ENCODE data around the gene ZNF444.
A peak's percentile ranks its signal among the peaks of the same experiment; 100 is the strongest.
"Not testable (repeated sequence)": the region's sequence is repeated elsewhere in the genome, so short reads cannot be mapped to it uniquely, and the experiment has no call there.

The ZNF444 gene

GRCh38 chr19:56103027-56103614, 38.0 kb upstream of the ZNF444 start:
- no peak overlapping the region for H3K4me3 Mint-ChIP-seq
- no peaks in the 10 kb centered on the region for H3K27me3 Mint-ChIP-seq
- no peaks in the 10 kb centered on the region for H3K9me3 Mint-ChIP-seq
- peaks cover 65% of the 10 kb centered on the region for H3K36me3 Mint-ChIP-seq (ENCODE audit: low read depth)
- H3K4me1 Mint-ChIP-seq (ENCODE audit: low read depth), result peaks cover 29% of the 10 kb centered on the region
- no peak overlapping the region for H3K27ac Mint-ChIP-seq
- no peak for DNase-seq

- Mint-ChIP-seq H3K27me3 (no peaks in the 10 kb centered on the region), H3K36me3 (ENCODE audit: low read depth) (peaks cover 60% of the 10 kb centered on the region), H3K9me3 (no peaks in the 10 kb centered on the region), H3K27ac (no peak overlapping the region), H3K4me3 (no peak overlapping the region), H3K4me1 (ENCODE audit: low read depth) (peaks cover 36% of the 10 kb centered on the region)
- DNase-seq, result no peak
Observed at GRCh38 chr19:56104423-56104822, 36.7 kb upstream of the ZNF444 start.

- no peaks in the 10 kb centered on the region for H3K9me3 Mint-ChIP-seq
- H3K4me1 Mint-ChIP-seq (ENCODE audit: low read depth), result peaks cover 40% of the 10 kb centered on the region
- H3K27me3 Mint-ChIP-seq, result no peaks in the 10 kb centered on the region
- no peak overlapping the region for H3K4me3 Mint-ChIP-seq
- peaks cover 54% of the 10 kb centered on the region for H3K36me3 Mint-ChIP-seq (ENCODE audit: low read depth)
- peak overlapping the region; percentile 59 for H3K27ac Mint-ChIP-seq
- DNase-seq, result peak; percentile 64
Observed at GRCh38 chr19:56105090-56105701, 35.9 kb upstream of the ZNF444 start.

GRCh38 chr19:56105831-56106396, 35.2 kb upstream of the ZNF444 start:
- not testable (repeated sequence) for H3K27me3 Mint-ChIP-seq

GRCh38 chr19:56106397-56106849, 34.7 kb upstream of the ZNF444 start:
- Mint-ChIP-seq H3K4me1 (ENCODE audit: low read depth) (peaks cover 50% of the 10 kb centered on the region), H3K36me3 (ENCODE audit: low read depth) (peaks cover 54% of the 10 kb centered on the region), H3K27me3 (no peaks in the 10 kb centered on the region), H3K27ac (peak overlapping the region; percentile 79), H3K9me3 (no peaks in the 10 kb centered on the region), H3K4me3 (no peak overlapping the region)
- DNase-seq, result no peak

More at GRCh38 chr19:56105831-56106396, 35.2 kb upstream of the ZNF444 start:
- H3K9me3 Mint-ChIP-seq, DNase-seq: not testable (repeated sequence)
- peaks cover 56% of the 10 kb centered on the region for H3K36me3 Mint-ChIP-seq (ENCODE audit: low read depth)
- peak overlapping the region; percentile 79 for H3K27ac Mint-ChIP-seq
- H3K4me3 Mint-ChIP-seq, result peak overlapping the region; percentile 15
- H3K4me1 Mint-ChIP-seq (ENCODE audit: low read depth), result peaks cover 47% of the 10 kb centered on the region

- Mint-ChIP-seq H3K4me3 (no peak overlapping the region), H3K27ac (peak overlapping the region; percentile 18), H3K27me3 (no peaks in the 10 kb centered on the region), H3K4me1 (ENCODE audit: low read depth) (peaks cover 56% of the 10 kb centered on the region), H3K9me3 (no peaks in the 10 kb centered on the region), H3K36me3 (ENCODE audit: low read depth) (peaks cover 51% of the 10 kb centered on the region)
- DNase-seq, result no peak
Observed at GRCh38 chr19:56106993-56107392, 34.1 kb upstream of the ZNF444 start.

GRCh38 chr19:56107626-56108351, 33.3 kb upstream of the ZNF444 start:
- Mint-ChIP-seq H3K9me3 (no peaks in the 10 kb centered on the region), H3K4me1 (ENCODE audit: low read depth) (peaks cover 62% of the 10 kb centered on the region), H3K27me3 (no peaks in the 10 kb centered on the region), H3K4me3 (no peak overlapping the region), H3K36me3 (ENCODE audit: low read depth) (peaks cover 49% of the 10 kb centered on the region), H3K27ac (no peak overlapping the region)
- no peak for DNase-seq

GRCh38 chr19:56108447-56109195, 32.5 kb upstream of the ZNF444 start:
- no peaks in the 10 kb centered on the region for H3K27me3 Mint-ChIP-seq
- H3K9me3 Mint-ChIP-seq, result no peaks in the 10 kb centered on the region
- DNase-seq, result no peak
- peak overlapping the region; percentile 50 for H3K27ac Mint-ChIP-seq
- no peak overlapping the region for H3K4me3 Mint-ChIP-seq
- peaks cover 69% of the 10 kb centered on the region for H3K4me1 Mint-ChIP-seq (ENCODE audit: low read depth)
- peaks cover 50% of the 10 kb centered on the region for H3K36me3 Mint-ChIP-seq (ENCODE audit: low read depth)

- no peak for DNase-seq
- Mint-ChIP-seq H3K9me3 (no peaks in the 10 kb centered on the region), H3K27ac (no peak overlapping the region), H3K4me1 (ENCODE audit: low read depth) (peaks cover 74% of the 10 kb centered on the region), H3K36me3 (ENCODE audit: low read depth) (peaks cover 50% of the 10 kb centered on the region), H3K4me3 (no peak overlapping the region), H3K27me3 (no peaks in the 10 kb centered on the region)
Observed at GRCh38 chr19:56109226-56109625, 31.9 kb upstream of the ZNF444 start.

GRCh38 chr19:56110515-56111448, 30.3 kb upstream of the ZNF444 start:
- peaks cover 54% of the 10 kb centered on the region for H3K36me3 Mint-ChIP-seq (ENCODE audit: low read depth)
- no peak overlapping the region for H3K4me3 Mint-ChIP-seq
- H3K27me3 Mint-ChIP-seq, result no peaks in the 10 kb centered on the region
- H3K27ac Mint-ChIP-seq, result no peak overlapping the region
- no peaks in the 10 kb centered on the region for H3K9me3 Mint-ChIP-seq
- no peak for DNase-seq
- peaks cover 76% of the 10 kb centered on the region for H3K4me1 Mint-ChIP-seq (ENCODE audit: low read depth)

GRCh38 chr19:56111601-56112312, 29.3 kb upstream of the ZNF444 start:
- DNase-seq, result peak; percentile 52
- Mint-ChIP-seq H3K4me3 (no peak overlapping the region), H3K9me3 (no peaks in the 10 kb centered on the region), H3K36me3 (ENCODE audit: low read depth) (peaks cover 48% of the 10 kb centered on the region), H3K4me1 (ENCODE audit: low read depth) (peaks cover 70% of the 10 kb centered on the region), H3K27ac (peak overlapping the region; percentile 75), H3K27me3 (no peaks in the 10 kb centered on the region)

- peaks cover 67% of the 10 kb centered on the region for H3K4me1 Mint-ChIP-seq (ENCODE audit: low read depth)
- H3K36me3 Mint-ChIP-seq (ENCODE audit: low read depth), result peaks cover 43% of the 10 kb centered on the region
- no peak for DNase-seq
- H3K27ac Mint-ChIP-seq, result peak overlapping the region; percentile 75
- peak overlapping the region; percentile 20 for H3K4me3 Mint-ChIP-seq
- no peaks in the 10 kb centered on the region for H3K27me3 Mint-ChIP-seq
- no peaks in the 10 kb centered on the region for H3K9me3 Mint-ChIP-seq
Observed at GRCh38 chr19:56112313-56112709, 28.8 kb upstream of the ZNF444 start.

GRCh38 chr19:56113074-56113632, 27.9 kb upstream of the ZNF444 start:
- peak overlapping the region; percentile 84 for H3K27ac Mint-ChIP-seq
- no peaks in the 10 kb centered on the region for H3K27me3 Mint-ChIP-seq
- peaks cover 71% of the 10 kb centered on the region for H3K4me1 Mint-ChIP-seq (ENCODE audit: low read depth)
- peaks cover 47% of the 10 kb centered on the region for H3K36me3 Mint-ChIP-seq (ENCODE audit: low read depth)
- DNase-seq, result no peak
- no peak overlapping the region for H3K4me3 Mint-ChIP-seq
- no peaks in the 10 kb centered on the region for H3K9me3 Mint-ChIP-seq
